GM12878 (cell line): ENCODE data around the gene PLEKHS1. TPM values are rescaled to one million over a fixed set of nuclear protein-coding genes. Genes with fewer than 3 reads are reported as not detected.

Experiments
- ATAC-seq: fragments of 200-7000 bp; cut with Tn5 transposase; 3 replicates; pipeline ENCODE4 v1.9.1; 2020; ENCODE audit warnings: mild to moderate bottlenecking, moderate library complexity
- BruUV-seq: library from RNA; stranded (reverse); fragments of 400-500 nt; replicated peaks from 2 replicates; lab custom pipeline; 2021; lab: Mats Ljungman, UMichigan
- CTCF ChIA-PET: fragments of 300-600 bp; sonication (Branson Sonifier 250); formaldehyde crosslinking; extraction: SDS; loops from one replicate; lab custom pipeline; 2021; ENCODE audit warnings: inconsistent platforms; lab: Yijun Ruan, JAX
- POLR2A ChIA-PET: fragments of 350-600 bp; formaldehyde crosslinking; extraction: SDS; loops from one replicate; lab custom pipeline; 2021; ENCODE audit warnings: inconsistent platforms; lab: Charles Lee
- RAD21 ChIA-PET: fragments of 300-600 bp; sonication (Branson Sonifier 250); formaldehyde crosslinking; loops from one replicate; lab custom pipeline; 2023; ENCODE audit warnings: antibody characterized with exemption; ENCODE audit not compliant: unreplicated experiment; lab: Charles Lee
- SMC1A ChIA-PET: fragments of 300-600 bp; sonication (Branson Sonifier 250); formaldehyde crosslinking; loops from one replicate; lab custom pipeline; 2023; ENCODE audit not compliant: unreplicated experiment, uncharacterized antibody; lab: Charles Lee
- DNase-seq: peaks from one replicate; pipeline ENCODE4 v3.0.0-alpha.2; 2011; ENCODE audit warnings: low read depth, low spot score
- FAIRE-seq: peaks from 3 replicates; lab custom pipeline; 2011; peaks lifted over from hg19 to GRCh38; lab: Jason Lieb, UNC
- H2AFZ ChIP-seq: 2 replicates; pipeline ENCODE4 v1.6.0; 2011; ENCODE audit warnings: low read depth, low read length, control low read depth; ENCODE audit not compliant: control insufficient read depth
- H3K27ac ChIP-seq: 2 replicates; pipeline ENCODE4 v1.5.1; 2011; ENCODE audit warnings: control low read depth; ENCODE audit not compliant: control insufficient read depth, insufficient read depth
- H3K27me3 ChIP-seq, 2 experiments: replicated peaks in 1 of 2; 2 replicates each; pipeline versions ENCODE4 v1.6.0 to v1.6.1; 2011; ENCODE audit warnings: low read length in 1 of 2; ENCODE audit not compliant: control insufficient read depth in 2 of 2, insufficient read depth in 2 of 2
- H3K36me3 ChIP-seq, 2 experiments: 2 replicates each; pipeline ENCODE4 v1.5.1; 2011; ENCODE audit warnings: low read length in 1 of 2; ENCODE audit not compliant: control insufficient read depth in 2 of 2, insufficient read depth in 2 of 2
- H3K4me1 ChIP-seq: 2 replicates; pipeline ENCODE4 v1.6.1; 2011; ENCODE audit warnings: mild to moderate bottlenecking, low read length, moderate library complexity, mixed read lengths; ENCODE audit not compliant: control insufficient read depth, insufficient read depth
- H3K4me2 ChIP-seq: 2 replicates; pipeline ENCODE4 v1.6.0; 2011; ENCODE audit warnings: control low read depth; ENCODE audit not compliant: control insufficient read depth, insufficient read depth
- H3K4me3 ChIP-seq: fragments of 200-600 bp; sonication (generic); 2 replicates; pipeline ENCODE4 v1.5.1; 2016
- H3K79me2 ChIP-seq: 2 replicates; pipeline ENCODE4 v1.6.0; 2011; ENCODE audit warnings: low read length; ENCODE audit not compliant: control insufficient read depth, insufficient read depth
- H3K9ac ChIP-seq: 2 replicates; pipeline ENCODE4 v1.8.0; 2011; ENCODE audit warnings: low read length, control low read depth, mixed read lengths; ENCODE audit not compliant: control insufficient read depth, insufficient read depth
- H3K9me3 ChIP-seq: replicated peaks from 3 replicates; pipeline ENCODE4 v1.5.1; 2011; ENCODE audit warnings: mild to moderate bottlenecking, low read length; ENCODE audit not compliant: control insufficient read depth, insufficient read depth
- H4K20me1 ChIP-seq: 2 replicates; pipeline ENCODE4 v1.6.0; 2011; ENCODE audit not compliant: control insufficient read depth, insufficient read depth
- CBFB ChIP-seq: IDR thresholded peaks from 2 replicates; pipeline ENCODE4 v1.6.1; 2016; ENCODE audit warnings: antibody characterized with exemption, low read depth
- HDGF ChIP-seq: fragments of 450-650 bp; IDR thresholded peaks from 2 replicates; pipeline ENCODE4 v1.6.1; 2016; ENCODE audit warnings: antibody characterized with exemption
- RAD51 ChIP-seq: fragments of 450-650 bp; IDR thresholded peaks from 2 replicates; pipeline ENCODE4 v1.6.1; 2016; ENCODE audit warnings: moderate library complexity, mild to moderate bottlenecking, inconsistent platforms
- RUNX3 ChIP-seq: IDR thresholded peaks from 2 replicates; pipeline ENCODE4 v1.6.1; 2012; ENCODE audit warnings: low read length, inconsistent platforms
- WGBS: methylation state at CpG from one replicate; pipeline ENCODE4 v1.1.6; 2016; ENCODE audit warnings: low lambda C conversion rate; ENCODE audit not compliant: insufficient replicate concordance, insufficient coverage; ENCODE audit errors: missing lambda C conversion rate; 5-methylcytosine and 5-hydroxymethylcytosine counted together
- in situ Hi-C: fragments of 300-500 bp; cut with MboI; formaldehyde crosslinking; loops from 9 replicates; pipeline ENCODE4 v1.14.3; 2018; ENCODE audit warnings: mixed read lengths
- intact Hi-C: fragments of 100-400 bp; cut with micrococcal nuclease; formaldehyde crosslinking; loops from one replicate; pipeline ENCODE4 v1.14.2; 2022; ENCODE audit not compliant: unreplicated experiment
- polyA plus RNA-seq, 11 experiments: library from polyadenylated mRNA; depleted of rRNA in 4 of 11; unstranded in 6 of 11; stranded (reverse) in 5 of 11; fragments of >200 nt; fragmentation: Nextera tagmentation in 4 of 11; fragmentation: Illumina TruSeq in 1 of 11; extraction: Ambion mirVana in 4 of 11; extraction: Trizol in 1 of 11; gene quantifications; 1 replicate in 1 of 11; 2 replicates in 10 of 11; pipeline versions ENCODE4 v1.2.1 to v1.2.3, GENCODE V29; 2011 to 2016; ENCODE audit warnings: inconsistent platforms in 2 of 11, missing spikeins in 2 of 11, low read depth in 1 of 11
- total RNA-seq, 4 experiments: library from RNA; depleted of rRNA in 3 of 4; stranded (reverse); fragments of >200 nt in 3 of 4; fragmentation: Illumina TruSeq in 1 of 4; extraction: Trizol in 1 of 4; gene quantifications; 2 replicates each; pipeline versions ENCODE4 v1.2.1 to v1.2.3, GENCODE V29; 2013 to 2021
- TF ChIP-seq, protein P1 (sequence below): fragments of 150-350 bp; IDR thresholded peaks from 2 replicates; pipeline ENCODE4 v1.6.1; 2014; ENCODE audit warnings: mild to moderate bottlenecking, low read depth, low read length

PLEKHS1 gene
- total and polyA plus RNA-seq, 10 of the 15 experiments (the other 5 are each of a cell fraction or from before 2014, with no cell fraction given): 0.04 to 0.17 TPM; not detected in 8

DNA sequence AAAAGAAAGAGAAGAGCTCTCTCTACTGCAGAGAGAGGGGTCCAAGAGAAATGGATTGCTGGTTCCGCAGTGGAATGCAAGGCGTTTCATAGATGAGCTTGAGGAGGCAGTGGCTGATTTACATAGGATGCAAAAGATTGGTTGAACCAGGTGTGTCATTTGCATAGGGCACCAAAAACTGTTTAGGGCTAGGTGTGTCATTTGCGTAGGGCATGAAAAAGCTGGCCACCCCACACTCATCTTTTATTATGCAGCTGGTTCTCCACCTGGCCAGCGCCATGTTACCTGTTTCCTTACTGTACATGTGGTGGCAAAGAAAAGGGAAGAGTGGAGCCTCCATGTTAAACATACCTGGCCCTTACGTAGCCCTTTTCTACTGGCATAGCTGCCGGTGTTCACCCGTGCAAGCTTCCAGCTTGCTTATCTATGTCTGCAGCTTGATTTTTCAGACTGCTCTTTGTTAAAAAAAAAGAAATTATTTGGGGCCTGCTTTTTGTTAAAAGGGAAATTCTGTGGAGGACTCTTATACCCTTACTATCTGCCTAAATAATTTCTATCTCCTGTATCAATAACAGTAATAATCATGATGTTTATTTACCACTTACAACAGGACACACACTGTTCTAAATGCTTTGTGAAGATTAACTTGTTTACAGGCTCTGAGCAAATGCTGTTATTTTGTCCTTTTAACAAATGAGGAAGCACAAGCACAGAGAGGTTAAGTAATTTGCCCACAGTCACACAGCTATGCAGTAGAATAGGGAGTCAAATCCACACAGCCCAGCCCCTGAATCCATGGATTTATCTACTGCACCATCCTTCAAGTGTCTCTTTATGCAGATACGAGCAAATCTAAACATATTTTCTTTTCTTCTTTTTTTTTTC is 38.5 kb upstream of the PLEKHS1 start (continued):
- TF ChIP-seq, protein P1, sequence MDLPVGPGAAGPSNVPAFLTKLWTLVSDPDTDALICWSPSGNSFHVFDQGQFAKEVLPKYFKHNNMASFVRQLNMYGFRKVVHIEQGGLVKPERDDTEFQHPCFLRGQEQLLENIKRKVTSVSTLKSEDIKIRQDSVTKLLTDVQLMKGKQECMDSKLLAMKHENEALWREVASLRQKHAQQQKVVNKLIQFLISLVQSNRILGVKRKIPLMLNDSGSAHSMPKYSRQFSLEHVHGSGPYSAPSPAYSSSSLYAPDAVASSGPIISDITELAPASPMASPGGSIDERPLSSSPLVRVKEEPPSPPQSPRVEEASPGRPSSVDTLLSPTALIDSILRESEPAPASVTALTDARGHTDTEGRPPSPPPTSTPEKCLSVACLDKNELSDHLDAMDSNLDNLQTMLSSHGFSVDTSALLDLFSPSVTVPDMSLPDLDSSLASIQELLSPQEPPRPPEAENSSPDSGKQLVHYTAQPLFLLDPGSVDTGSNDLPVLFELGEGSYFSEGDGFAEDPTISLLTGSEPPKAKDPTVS: no peak
- TF ChIP-seq HDGF: no peak

DNA sequence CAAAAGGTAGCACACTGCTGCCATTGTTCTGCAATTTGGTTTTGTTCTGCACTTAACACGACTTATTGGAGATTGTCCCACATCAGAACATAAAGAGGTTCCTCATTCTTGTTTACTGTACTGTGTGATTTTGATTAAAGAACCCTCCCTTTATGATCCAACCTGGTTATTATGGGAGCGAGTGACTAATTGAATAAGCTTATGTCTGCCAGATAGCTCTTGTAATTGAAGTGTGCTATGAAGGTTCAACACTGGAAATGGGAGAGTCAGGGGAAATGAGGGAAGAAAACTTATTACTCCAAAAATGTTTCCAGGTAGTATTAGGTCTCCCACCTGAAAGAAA is 37.9 kb upstream of the PLEKHS1 start:
- FAIRE-seq: no peak
- H3K27me3 ChIP-seq: no peaks in the 10 kb centered on the region
- TF ChIP-seq RAD51: no peak
- TF ChIP-seq RUNX3: no peak
- no peak for TF ChIP-seq CBFB
- ChIA-PET SMC1A (interaction anchor here (0.6 to 1.0 kb wide), 2 partner anchors 151 to 595 kb away, joined by 3 read pairs; no protein-coding TSS in a partner anchor), CTCF (interaction anchor here (1.2 to 2.4 kb wide), 2 partner anchors 9 to 35 kb away, joined by 3 to 9 read pairs; no protein-coding TSS in a partner anchor), POLR2A (interaction anchor here (0.8 kb wide), 1 partner anchor 64 kb away, joined by 3 read pairs; no protein-coding TSS in a partner anchor), RAD21 (interaction anchor here (1.2 kb wide), 1 partner anchor 390 kb away, joined by 4 read pairs; no protein-coding TSS in a partner anchor)
- H3K9me3 ChIP-seq: no peaks in the 10 kb centered on the region
- no peak for DNase-seq
- in situ Hi-C loops: no loop called here
- no peak overlapping the region for H3K9ac ChIP-seq
- H3K4me1 ChIP-seq: peaks cover 7% of the 10 kb centered on the region
- H3K79me2 ChIP-seq: no peaks in the 10 kb centered on the region
- H3K4me2 ChIP-seq: no peak overlapping the region
- H4K20me1 ChIP-seq: no peaks in the 10 kb centered on the region
- BruUV-seq: no TSS peak
- peaks cover 5 to 8% of the 10 kb centered on the region in 2 experiments; a peak in 3 of 4 replicates for H3K36me3 ChIP-seq
- 50% methylated on average over 2 of the region's 2 CpGs for WGBS
- ATAC-seq: no peak
- H3K27ac ChIP-seq: no peak overlapping the region
- no peak overlapping the region for H2AFZ ChIP-seq
- intact Hi-C loops: no loop called here
- H3K4me3 ChIP-seq: no peak overlapping the region
